Osteocyte (in vitro differentiated cells): ENCODE results near the gene HOXD12. TPM values are rescaled to one million over a fixed set of nuclear protein-coding genes. Genes with fewer than 3 reads are reported as not detected.
A peak's percentile ranks its signal among the peaks of the same experiment; 100 is the strongest.

ENCODE experiments used
- DNase-seq: peaks from one replicate; pipeline ENCODE4 v3.0.0; 2021; ENCODE audit warnings: mixed read lengths; ENCODE audit not compliant: unreplicated experiment; ENCODE audit errors: extremely low spot score
- H3K27ac Mint-ChIP-seq: one replicate; pipeline ENCODE4 v1.8.0; 2021; ENCODE audit warnings: mild to moderate bottlenecking, mixed read lengths; ENCODE audit not compliant: unreplicated experiment
- H3K27me3 Mint-ChIP-seq: one replicate; pipeline ENCODE4 v1.8.0; 2021; ENCODE audit warnings: mixed read lengths; ENCODE audit not compliant: unreplicated experiment
- H3K36me3 Mint-ChIP-seq: one replicate; pipeline ENCODE4 v1.8.0; 2021; ENCODE audit warnings: mixed read lengths; ENCODE audit not compliant: unreplicated experiment
- H3K4me1 Mint-ChIP-seq: one replicate; pipeline ENCODE4 v1.8.0; 2021; ENCODE audit warnings: mixed read lengths; ENCODE audit not compliant: unreplicated experiment
- H3K4me3 Mint-ChIP-seq: one replicate; pipeline ENCODE4 v1.8.0; 2021; ENCODE audit warnings: mild to moderate bottlenecking, moderate library complexity, mixed read lengths; ENCODE audit not compliant: unreplicated experiment
- H3K9me3 Mint-ChIP-seq: one replicate; pipeline ENCODE4 v1.8.0; 2021; ENCODE audit warnings: mixed read lengths; ENCODE audit not compliant: unreplicated experiment
- CTCF ChIP-seq: fragments of 200-600 bp; sonication (generic); IDR thresholded peaks from 2 replicates; pipeline ENCODE4 v1.5.0; 2021; ENCODE audit warnings: antibody characterized with exemption, mild to moderate bottlenecking, moderate library complexity
- total RNA-seq: library from RNA; stranded (reverse); gene quantifications from 2 replicates; pipeline ENCODE4 v1.2.1, GENCODE V29; 2021

Gene HOXD12
- total RNA-seq, 1 donor from 2014 or later: not detected

GRCh38 chr2:176109946-176110345 lies 10.4 kb downstream of the HOXD12 start:
- no peak for TF ChIP-seq CTCF
- Mint-ChIP-seq H3K4me1 (peaks cover 21% of the 10 kb centered on the region), H3K4me3 (no peak overlapping the region), H3K36me3 (no peaks in the 10 kb centered on the region), H3K27me3 (peaks cover 83% of the 10 kb centered on the region), H3K27ac (no peak overlapping the region), H3K9me3 (no peaks in the 10 kb centered on the region)
- no peak for DNase-seq

GRCh38 chr2:176110415-176111308 lies 11.1 kb downstream of the HOXD12 start:
- Mint-ChIP-seq H3K27ac (no peak overlapping the region), H3K36me3 (no peaks in the 10 kb centered on the region), H3K27me3 (peaks cover 83% of the 10 kb centered on the region), H3K4me1 (peaks cover 18% of the 10 kb centered on the region), H3K4me3 (no peak overlapping the region), H3K9me3 (no peaks in the 10 kb centered on the region)
- no peak for TF ChIP-seq CTCF
- no peak for DNase-seq

- H3K27ac Mint-ChIP-seq: no peak overlapping the region
- DNase-seq: no peak
- H3K9me3 Mint-ChIP-seq: no peaks in the 10 kb centered on the region
- H3K36me3 Mint-ChIP-seq: no peaks in the 10 kb centered on the region
- peak; percentile 63 for TF ChIP-seq CTCF
- peaks cover 82% of the 10 kb centered on the region for H3K27me3 Mint-ChIP-seq
- peaks cover 13% of the 10 kb centered on the region for H3K4me1 Mint-ChIP-seq
- H3K4me3 Mint-ChIP-seq: no peak overlapping the region
Measured at GRCh38 chr2:176111309-176111663, 11.7 kb downstream of the HOXD12 start.

- TF ChIP-seq CTCF: no peak
- Mint-ChIP-seq H3K36me3 (no peaks in the 10 kb centered on the region), H3K27ac (no peak overlapping the region), H3K9me3 (no peaks in the 10 kb centered on the region), H3K4me1 (peaks cover 11% of the 10 kb centered on the region), H3K4me3 (no peak overlapping the region), H3K27me3 (peaks cover 86% of the 10 kb centered on the region)
- no peak for DNase-seq
Measured at GRCh38 chr2:176111846-176112374, 12.3 kb downstream of the HOXD12 start.
